ENCODE measurements around the gene VGF.

DNA sequence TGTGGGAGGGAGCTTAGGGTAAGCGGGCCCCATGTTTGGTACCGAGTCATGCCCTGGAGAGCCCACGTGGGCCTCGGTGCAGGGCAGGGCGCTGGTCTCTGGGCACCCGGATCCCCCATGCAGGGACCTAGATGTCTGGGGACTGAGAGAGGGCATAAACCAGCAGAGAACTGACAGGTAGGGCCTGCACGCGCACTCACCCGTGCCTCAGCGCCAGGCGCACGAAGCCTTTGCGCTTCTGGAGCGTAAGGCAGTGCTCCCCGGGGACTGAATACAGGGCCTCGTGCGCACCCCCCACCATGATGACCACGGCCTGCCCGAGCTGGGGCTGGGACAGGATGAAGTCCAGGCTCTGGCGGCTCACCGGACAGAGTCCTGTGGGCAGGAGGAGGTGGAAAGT, 32.6 kb upstream of the VGF start:
- TF ChIP-seq, protein P1, sequence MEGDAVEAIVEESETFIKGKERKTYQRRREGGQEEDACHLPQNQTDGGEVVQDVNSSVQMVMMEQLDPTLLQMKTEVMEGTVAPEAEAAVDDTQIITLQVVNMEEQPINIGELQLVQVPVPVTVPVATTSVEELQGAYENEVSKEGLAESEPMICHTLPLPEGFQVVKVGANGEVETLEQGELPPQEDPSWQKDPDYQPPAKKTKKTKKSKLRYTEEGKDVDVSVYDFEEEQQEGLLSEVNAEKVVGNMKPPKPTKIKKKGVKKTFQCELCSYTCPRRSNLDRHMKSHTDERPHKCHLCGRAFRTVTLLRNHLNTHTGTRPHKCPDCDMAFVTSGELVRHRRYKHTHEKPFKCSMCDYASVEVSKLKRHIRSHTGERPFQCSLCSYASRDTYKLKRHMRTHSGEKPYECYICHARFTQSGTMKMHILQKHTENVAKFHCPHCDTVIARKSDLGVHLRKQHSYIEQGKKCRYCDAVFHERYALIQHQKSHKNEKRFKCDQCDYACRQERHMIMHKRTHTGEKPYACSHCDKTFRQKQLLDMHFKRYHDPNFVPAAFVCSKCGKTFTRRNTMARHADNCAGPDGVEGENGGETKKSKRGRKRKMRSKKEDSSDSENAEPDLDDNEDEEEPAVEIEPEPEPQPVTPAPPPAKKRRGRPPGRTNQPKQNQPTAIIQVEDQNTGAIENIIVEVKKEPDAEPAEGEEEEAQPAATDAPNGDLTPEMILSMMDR (IDR thresholded peaks at IDR 0.05; ENCODE audit: low read depth, low read length), result no peak
- no peak for TF ChIP-seq EZH2phosphoT487 (IDR thresholded peaks at IDR 0.05; ENCODE audit: low read depth)
